H1 (cell line): ENCODE measurements around the gene NTPCR.

Experiments
- EZH2 ChIP-seq: fragments of 200-600 bp; sonication (generic); IDR thresholded peaks from 2 replicates; pipeline ENCODE4 v1.7.1; 2012; ENCODE audit warnings: low read depth, mild to moderate bottlenecking, moderate library complexity, low read length, inconsistent platforms; ENCODE audit not compliant: severe bottlenecking
- NRF1 ChIP-seq: IDR thresholded peaks from 2 replicates; pipeline ENCODE4 v1.6.1; 2011; ENCODE audit warnings: mild to moderate bottlenecking, low read depth, low read length, improper control_type of control experiment
- POLR2AphosphoS5 ChIP-seq: IDR thresholded peaks from 2 replicates; pipeline ENCODE4 v1.6.1; 2011; ENCODE audit warnings: low read depth, low read length
- YY1 ChIP-seq: IDR thresholded peaks from 2 replicates; pipeline ENCODE4 v1.6.1; 2011; ENCODE audit warnings: low read depth, mild to moderate bottlenecking, low read length
- TF ChIP-seq, protein P1 (sequence below), 3 experiments: IDR thresholded peaks; 1 replicate in 2 of 3; 2 replicates in 1 of 3; pipeline versions ENCODE4 v1.5.1 to v1.6.1; 2011; ENCODE audit warnings: low read length in 3 of 3, mild to moderate bottlenecking in 3 of 3, inconsistent platforms in 2 of 3, low read depth in 1 of 3, moderate library complexity in 1 of 3; ENCODE audit not compliant: insufficient read depth in 1 of 3; ENCODE audit errors: control extremely low read depth in 1 of 3

GRCh38 chr1:232982238-232982944, 32.0 kb downstream of the NTPCR start:
- TF ChIP-seq, protein P1, sequence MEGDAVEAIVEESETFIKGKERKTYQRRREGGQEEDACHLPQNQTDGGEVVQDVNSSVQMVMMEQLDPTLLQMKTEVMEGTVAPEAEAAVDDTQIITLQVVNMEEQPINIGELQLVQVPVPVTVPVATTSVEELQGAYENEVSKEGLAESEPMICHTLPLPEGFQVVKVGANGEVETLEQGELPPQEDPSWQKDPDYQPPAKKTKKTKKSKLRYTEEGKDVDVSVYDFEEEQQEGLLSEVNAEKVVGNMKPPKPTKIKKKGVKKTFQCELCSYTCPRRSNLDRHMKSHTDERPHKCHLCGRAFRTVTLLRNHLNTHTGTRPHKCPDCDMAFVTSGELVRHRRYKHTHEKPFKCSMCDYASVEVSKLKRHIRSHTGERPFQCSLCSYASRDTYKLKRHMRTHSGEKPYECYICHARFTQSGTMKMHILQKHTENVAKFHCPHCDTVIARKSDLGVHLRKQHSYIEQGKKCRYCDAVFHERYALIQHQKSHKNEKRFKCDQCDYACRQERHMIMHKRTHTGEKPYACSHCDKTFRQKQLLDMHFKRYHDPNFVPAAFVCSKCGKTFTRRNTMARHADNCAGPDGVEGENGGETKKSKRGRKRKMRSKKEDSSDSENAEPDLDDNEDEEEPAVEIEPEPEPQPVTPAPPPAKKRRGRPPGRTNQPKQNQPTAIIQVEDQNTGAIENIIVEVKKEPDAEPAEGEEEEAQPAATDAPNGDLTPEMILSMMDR (IDR thresholded peaks at IDR 0.05; ENCODE audit: control extremely low read depth in 1 of 3, insufficient read depth in 1 of 3, low read depth in 1 of 3, low read length in 3 of 3) = no peak
- TF ChIP-seq POLR2AphosphoS5 = no peak; the same call in 1 of the 2 replicates
- TF ChIP-seq EZH2 = no peak
- TF ChIP-seq NRF1 = no peak
- TF ChIP-seq YY1 = no peak
